HG02938 (cell line): ENCODE results near the gene ZPR1.

Source experiments
- ATAC-seq: cut with Tn5 transposase; IDR thresholded peaks from one replicate; pipeline ENCODE4 v1.9.1; 2021; ENCODE audit warnings: mild to moderate bottlenecking, moderate library complexity; ENCODE audit not compliant: unreplicated experiment

Gene ZPR1

GRCh38 chr11:116792869-116793771, 5.3 kb upstream of the ZPR1 start:
- no peak for ATAC-seq

DNA sequence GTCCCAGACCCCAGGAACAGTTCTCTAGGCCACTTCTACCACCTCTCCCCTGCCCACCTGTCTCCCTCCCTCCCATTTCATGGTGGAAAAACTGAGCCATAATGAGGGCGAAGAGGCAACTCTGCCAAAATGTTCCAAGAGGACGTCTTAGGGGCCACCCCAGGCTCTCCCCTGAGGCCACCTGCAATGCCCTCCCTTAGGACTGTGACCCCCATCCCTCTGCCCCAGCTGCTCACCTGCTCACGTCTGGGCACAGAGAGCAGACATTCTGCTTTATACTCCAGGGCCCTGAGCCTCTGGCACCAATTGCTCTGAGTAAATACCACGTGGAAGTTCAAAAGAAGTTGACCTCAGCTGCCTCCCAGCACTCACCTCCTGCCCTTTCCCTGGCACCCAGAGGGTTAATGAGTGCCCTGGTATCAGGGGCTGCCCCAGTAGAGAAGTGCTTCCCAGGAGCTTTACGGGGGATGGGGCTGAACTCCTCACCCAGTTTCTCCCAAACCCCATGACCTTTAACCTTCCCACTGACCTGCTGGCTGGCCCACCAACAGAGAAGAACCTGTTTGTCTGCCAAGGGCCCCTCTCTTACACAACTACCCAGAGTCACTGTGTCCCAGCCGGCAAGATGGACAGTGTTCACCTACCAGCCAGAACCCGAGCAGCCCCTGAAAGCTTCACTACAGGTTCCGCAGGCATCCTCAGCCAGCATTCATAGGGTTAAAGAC, 4.5 kb upstream of the ZPR1 start:
- ATAC-seq: no peak

DNA sequence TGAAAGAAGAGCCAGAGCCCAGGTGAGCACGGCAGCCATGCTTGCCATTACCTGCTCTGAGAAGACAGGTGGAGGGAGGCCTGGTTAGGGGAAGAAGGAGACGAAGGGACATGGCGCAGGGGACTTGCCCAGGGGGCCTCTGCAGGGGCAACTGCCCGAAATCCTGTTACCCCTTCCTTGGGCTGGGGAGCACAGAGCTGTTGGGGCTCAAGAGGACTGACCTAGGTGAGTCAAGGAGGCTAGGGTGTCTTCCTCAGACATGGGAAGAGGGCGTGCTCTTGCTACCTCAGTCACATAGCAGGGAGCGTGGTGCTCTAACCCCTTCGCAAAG, 4.0 kb upstream of the ZPR1 start, which contains the start of gene APOA5:
TSS of gene APOA5 (minus strand) at position 67 of the 331 bp plus-strand sequence. CDS start at position 48, 19 bp downstream.
- no peak for ATAC-seq

GRCh38 chr11:116791002-116791812, 3.4 kb upstream of the ZPR1 start:
- no peak for ATAC-seq

DNA sequence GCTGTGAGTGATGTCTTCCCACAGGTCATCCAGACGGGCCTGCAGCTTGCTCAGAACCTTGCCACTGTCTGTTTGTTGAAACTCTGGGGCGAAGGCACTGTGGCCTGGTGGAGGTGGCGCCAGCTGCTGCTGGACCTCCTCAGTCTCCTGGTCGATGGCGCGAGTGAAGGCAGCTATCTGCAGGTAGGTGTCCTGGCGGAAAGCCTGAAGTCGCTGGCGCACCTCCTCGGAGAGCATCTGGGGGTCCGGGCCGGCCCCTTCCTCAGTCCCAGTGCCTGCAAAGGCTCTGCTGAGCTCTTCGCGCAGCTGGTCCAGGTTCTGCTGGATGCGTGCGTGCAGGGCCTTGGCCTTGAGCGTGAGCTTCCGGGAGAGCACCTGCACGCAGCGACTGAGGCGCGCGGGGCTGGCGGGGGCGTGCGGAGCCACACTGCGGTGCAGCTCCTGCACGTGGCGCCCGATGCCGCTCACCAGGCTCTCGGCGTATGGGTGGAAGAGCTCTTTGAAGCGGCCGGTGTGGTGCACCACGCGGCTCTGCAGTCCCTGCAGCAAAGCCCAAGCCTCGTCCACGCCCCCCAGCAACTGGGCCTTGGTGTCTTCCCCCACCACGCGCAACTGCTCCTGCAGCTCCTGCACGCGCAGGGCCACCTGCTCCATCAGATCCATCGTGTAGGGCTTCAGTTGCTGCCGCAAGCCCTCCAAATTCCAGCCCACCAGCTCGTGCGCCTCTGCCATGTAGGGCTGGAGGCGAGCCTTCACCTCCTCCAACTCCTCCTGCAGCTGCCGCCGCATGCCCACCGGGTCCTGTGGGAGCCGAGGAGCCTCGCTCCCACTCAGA, 2.6 kb upstream of the ZPR1 start:
- ATAC-seq: no peak

- no peak for ATAC-seq
Observed at GRCh38 chr11:116788975-116789374, 1.2 kb upstream of the ZPR1 start.

- no peak for ATAC-seq
Observed at GRCh38 chr11:116788534-116788933, 711 bp upstream of the ZPR1 start.

- no peak for ATAC-seq
Observed at GRCh38 chr11:116787436-116787785, 412 bp downstream of the ZPR1 start.

GRCh38 chr11:116786966-116787365, 857 bp downstream of the ZPR1 start:
- no peak for ATAC-seq

- ATAC-seq: no peak
Observed at GRCh38 chr11:116786326-116786725, 1.5 kb downstream of the ZPR1 start.

GRCh38 chr11:116782728-116783127, 5.1 kb downstream of the ZPR1 start:
- ATAC-seq: no peak

DNA sequence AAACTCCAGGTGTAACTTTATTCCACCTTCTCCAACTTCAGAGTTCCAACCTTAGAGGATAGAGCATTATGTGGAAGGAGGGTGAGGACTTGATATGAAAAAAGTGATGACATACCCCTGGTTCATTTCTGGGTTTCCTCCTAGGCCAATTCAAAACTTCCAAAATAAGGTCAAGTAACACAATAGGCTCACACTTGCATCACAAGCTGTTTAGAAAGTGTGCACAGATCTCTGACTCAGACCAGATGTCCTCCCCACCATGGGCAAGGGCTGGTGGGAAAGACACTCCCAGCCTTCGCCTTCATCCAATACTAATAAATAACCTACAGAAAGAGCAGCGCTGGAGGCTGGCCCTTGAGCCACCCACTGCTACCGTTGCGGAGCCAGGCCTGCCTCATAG, 9.3 kb downstream of the ZPR1 start:
- no peak for ATAC-seq

- ATAC-seq: no peak
Observed at GRCh38 chr11:116777056-116777455, 10.8 kb downstream of the ZPR1 start.

- ATAC-seq: no peak
Observed at GRCh38 chr11:116776522-116776984, 11.3 kb downstream of the ZPR1 start.

- no peak for ATAC-seq
Observed at GRCh38 chr11:116775975-116776374, 11.8 kb downstream of the ZPR1 start.

DNA sequence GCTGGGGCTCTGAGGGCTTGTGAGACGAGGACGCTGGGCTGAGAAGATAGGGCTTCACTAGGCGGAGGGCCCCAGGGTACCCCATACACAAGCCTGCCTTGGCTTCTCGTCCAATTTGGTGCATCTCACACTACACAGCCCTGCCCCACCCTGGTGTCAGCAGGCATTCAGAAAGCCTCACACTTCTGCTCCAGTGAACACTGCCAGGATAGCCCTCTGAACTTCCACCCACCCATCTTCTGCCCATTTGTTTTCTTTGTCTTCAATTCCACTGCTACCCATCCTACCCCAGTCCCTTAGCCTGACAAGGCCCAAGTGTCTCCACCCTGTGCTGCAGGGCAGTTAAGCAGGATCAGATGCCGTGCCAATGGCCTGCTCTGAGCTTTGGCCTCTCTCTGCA, 13.2 kb downstream of the ZPR1 start:
- ATAC-seq: no peak

GRCh38 chr11:116773203-116774097, 14.4 kb downstream of the ZPR1 start:
- no peak for ATAC-seq

- ATAC-seq: peak; percentile 77
Observed at GRCh38 chr11:116772443-116773202, 15.2 kb downstream of the ZPR1 start, which contains the start of gene BUD13. BUD13 (minus strand) TSS chr11:116772987; CDS start chr11:116772964, 23 bp downstream.

DNA sequence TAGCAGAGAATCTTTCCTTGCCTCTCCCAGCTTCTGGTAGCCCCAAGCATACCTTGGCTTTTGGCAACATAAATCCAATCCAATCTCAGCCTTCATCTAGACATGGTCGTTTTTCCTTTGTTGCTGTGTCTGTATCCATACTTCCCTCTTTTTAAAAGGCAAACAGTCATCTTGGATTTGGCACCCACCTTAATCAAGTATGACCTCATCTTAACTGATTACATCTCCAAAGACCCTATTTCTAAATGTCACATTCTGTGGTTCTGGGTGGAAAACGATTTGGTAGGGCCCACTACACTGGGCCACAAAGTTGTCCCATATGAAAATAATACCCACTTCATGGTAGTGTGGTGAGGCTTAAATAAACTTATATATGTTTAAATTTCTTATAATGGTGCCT, 15.9 kb downstream of the ZPR1 start:
- ATAC-seq: no peak
